Inflammatory macrophage treated with lipopolysaccharide for 4 hours (primary cell): Measurements from ENCODE around the gene USP24.
"Not testable (repeated sequence)": the region's sequence is repeated elsewhere in the genome, so short reads cannot be mapped to it uniquely, and the experiment has no call there.

Experiments
- DNase-seq: peaks from one replicate; pipeline ENCODE4 v3.0.0-alpha.2; 2020

The USP24 gene

DNA sequence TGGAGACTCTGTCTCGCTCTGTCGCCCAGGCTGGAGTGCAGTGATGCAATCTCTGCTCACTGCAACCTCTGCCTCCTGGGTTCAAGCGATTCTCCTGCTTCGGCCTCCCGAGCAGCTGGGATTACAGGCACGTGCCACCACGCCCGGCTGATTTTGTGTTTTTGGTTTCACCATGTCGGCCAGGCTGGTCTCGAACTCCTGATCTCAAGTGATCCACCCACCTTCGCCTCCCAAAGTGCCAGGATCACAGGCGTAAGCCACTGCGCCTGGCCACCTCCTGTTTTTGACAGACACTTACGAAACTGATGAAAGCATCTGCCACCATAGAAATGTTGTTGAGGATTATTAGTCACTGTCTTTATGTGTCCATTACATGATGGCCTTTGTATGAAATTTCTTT, 106.2 kb downstream of the USP24 start:
- DNase-seq, result not testable (repeated sequence)

- no peak for DNase-seq
These were observed 108.1 kb downstream of the USP24 start for GRCh38 chr1:55107101-55107500.

- DNase-seq, result no peak
These were observed 111.3 kb downstream of the USP24 start for GRCh38 chr1:55103891-55104290.

GRCh38 chr1:55095095-55095494, 120.1 kb downstream of the USP24 start:
- DNase-seq, result no peak

- no peak for DNase-seq
These were observed 122.7 kb downstream of the USP24 start for GRCh38 chr1:55092475-55092874.

DNA sequence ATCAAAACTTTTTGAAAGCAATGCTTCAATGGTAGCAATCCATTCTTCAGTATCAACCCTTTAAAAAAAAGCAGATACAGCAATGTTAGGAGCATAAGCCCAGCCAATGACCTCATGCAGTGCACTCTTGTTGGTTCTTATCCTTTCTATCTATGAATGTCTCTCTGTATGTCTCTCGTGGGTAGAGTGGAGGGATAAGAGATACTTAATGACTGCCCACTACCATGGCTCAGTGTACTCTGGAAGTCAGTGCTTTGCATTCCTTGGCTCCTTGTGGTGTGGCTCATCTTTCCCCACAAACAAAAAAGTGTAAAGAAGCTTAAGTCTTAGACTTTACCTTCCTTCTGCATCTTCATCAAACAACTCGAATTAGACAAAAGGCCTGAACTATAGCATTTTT, 125.5 kb downstream of the USP24 start:
- no peak for DNase-seq

GRCh38 chr1:55088413-55088812, 126.8 kb downstream of the USP24 start:
- DNase-seq, result no peak

DNA sequence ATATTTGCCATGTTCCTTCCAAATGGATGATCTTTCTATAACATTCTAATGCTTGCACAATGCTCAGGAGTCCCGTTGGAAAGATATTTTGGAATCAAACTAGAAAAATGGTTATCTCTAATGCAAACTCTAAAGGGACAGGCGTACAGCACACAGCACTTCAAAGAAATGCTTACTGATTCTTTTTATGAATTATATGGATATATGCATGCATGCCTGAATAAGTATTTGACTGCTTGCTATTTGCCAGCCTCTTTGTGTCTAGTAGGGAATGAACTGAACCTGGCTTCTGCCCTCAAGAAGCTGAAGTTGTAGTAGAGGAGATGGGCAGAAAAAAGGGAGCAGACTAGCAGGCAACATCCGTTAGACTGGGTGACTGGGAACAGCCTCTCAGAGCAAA, 127.7 kb downstream of the USP24 start:
- no peak for DNase-seq

- DNase-seq, result no peak
These were observed 130.9 kb downstream of the USP24 start for GRCh38 chr1:55084257-55084656.

- DNase-seq, result no peak
These were observed 133.3 kb downstream of the USP24 start for GRCh38 chr1:55081905-55082296.

DNA sequence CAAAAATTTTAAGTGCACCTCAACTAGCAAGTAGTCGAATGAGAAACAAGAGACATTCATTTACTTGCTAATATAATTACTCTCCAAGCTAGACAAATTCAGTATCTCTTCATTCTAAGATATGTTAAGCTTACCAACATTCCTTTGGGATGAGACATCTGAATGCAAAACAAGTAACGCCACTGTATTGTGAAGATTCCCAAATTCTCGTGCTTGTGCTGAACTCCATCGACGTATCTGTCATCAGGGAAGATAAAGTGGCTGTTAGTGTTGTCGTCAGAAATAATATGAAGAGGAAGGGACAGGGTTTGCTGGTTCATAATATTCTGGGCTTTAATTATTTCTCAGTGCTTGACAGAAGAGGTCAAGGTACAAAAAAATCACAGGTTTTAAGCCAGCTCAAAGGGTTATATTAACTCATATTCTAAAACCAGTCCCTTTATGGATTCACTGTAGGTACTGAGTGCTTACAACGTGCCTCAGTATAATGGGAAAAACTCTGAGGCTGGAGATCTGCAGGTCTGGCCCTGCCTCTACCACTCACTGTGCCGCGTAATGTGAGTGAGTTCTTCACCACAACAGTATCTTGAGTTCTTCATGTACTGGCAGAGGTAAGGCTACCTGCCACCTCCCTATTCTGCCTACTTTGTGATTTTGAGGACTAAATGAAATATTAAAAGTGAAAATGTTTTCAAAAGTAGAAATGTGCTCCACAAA, 133.8 kb downstream of the USP24 start:
- DNase-seq, result no peak

DNA sequence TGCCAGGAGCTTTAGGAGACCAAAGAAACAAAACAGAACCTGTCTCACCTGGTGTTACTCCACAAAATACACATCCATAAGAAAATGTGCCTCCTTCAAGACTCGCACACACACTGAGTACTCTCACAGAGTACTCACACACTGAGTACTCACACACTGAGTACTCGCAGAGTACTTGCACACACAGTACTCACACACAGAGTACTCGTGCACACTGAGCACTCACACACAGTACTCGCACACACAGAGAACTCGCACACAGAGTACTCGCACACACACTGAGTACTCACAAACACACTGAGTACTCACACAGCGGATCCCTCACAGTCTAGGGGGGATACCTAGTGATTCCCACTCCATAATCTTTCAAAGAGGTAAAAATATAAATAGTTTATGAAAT, 135.5 kb downstream of the USP24 start:
- DNase-seq, result no peak

- DNase-seq, result no peak
These were observed 136.7 kb downstream of the USP24 start for GRCh38 chr1:55078470-55078869.

GRCh38 chr1:55076356-55076755, 138.8 kb downstream of the USP24 start:
- DNase-seq, result no peak

DNA sequence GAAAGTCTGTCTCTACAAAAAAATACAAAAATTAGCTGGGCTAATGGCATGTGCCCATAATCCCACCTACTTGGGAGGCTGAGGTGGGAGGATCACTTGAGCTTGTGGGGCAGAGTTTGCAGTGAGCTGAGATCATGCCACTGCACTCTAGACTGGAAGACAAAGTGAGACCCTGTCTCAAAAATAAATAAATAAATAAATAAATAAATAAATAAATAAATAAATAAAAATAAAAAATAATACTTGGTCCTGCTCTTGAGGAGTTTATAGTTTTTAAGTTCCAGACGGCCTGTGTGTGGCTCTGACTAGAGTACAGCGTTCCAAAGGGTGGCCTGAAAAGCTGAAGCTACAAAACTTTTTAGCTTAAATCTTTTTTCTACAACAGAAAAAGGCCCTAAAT, 140.7 kb downstream of the USP24 start:
- no peak for DNase-seq

DNA sequence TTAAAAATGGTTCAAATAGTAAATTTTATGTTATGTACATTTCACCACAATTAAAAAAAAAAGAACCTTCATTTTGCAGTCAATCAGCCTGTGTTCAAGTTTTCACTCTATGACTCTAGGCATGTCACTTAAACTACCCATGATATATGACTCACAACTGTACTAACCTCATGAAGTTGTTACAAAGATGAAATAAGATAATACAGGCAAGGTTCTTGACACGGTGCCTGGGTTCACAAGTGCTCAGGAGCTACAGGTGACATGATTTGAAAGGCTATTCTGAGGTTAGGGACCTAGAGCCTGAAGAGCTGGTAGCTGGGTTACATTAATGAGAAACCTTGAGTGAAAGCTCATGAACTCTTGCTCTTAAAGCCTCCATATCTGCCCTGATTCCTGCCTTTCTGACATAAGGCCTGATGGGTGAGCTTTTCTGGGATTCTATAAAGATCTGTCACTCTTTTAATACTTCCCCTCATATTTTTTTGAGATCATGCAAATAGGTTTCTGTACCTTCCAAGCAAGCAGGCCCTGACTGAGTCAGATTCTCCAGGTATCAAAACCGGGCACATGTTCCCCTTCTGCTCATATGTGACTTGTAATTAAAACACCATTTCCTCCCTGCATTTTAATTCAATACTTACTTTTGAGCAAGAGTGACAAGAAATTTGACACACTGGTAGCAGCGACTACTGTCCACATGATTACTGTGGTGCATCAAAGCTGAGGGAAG, 141.8 kb downstream of the USP24 start:
- no peak for DNase-seq

DNA sequence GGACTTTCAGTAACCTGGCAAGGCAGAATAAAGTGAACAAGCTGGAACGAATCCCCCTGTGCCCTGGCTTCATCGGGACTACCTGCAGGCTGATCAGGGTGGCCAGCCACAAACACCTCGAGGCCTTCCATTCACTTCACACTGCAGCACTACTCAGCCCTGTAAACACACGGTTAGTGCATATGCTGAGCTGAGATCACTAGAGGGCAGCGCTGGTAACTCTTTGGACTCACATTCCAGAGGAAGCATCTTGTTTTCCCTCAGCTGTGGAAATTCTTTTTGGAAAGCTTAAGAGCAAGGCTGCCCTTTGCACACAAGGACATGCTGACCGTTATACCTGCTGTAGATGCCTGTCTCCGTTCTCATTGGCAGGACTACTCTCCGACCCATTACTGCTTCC, 143.7 kb downstream of the USP24 start:
- DNase-seq, result peak; percentile 6

GRCh38 chr1:55070293-55071164, 144.6 kb downstream of the USP24 start:
- no peak for DNase-seq

DNA sequence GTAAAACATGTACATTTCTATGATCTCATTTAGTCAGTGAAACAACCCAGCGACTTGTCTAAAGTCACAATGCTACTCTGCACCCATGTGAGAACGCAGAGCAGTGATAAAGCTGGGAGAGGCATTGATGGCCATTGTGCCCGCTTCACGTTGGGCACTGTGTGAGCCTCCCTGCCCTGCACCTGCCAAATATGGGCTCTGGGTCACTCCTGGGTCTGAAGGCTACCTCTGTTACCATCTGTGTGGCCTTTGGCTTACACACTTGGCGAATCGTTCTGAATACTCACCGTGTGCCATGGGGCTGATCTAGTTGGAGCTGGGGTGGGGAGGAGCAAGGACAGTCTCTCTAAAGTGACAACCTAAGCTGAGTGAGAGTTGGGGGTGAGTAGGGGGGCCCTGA, 145.9 kb downstream of the USP24 start:
- no peak for DNase-seq

DNA sequence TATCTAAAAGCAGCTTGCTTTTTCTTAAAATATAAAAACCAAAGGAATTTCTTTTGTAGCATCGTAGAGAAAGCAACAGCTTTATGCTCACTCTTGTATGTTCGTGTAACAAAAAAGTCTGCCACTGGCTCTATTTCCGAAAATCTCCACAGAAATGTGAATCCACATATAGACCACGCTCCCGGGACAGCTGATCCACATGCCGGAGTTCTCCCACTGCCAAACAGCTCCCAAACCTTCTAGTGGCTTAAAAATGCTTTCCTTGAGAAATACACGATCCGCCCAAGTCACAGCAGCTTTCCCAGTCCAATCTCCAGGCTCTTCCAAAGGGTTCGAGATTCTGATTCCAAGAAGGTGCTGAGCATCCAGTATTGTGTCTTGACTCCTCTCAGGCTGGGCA, 146.5 kb downstream of the USP24 start:
- DNase-seq, result no peak

DNA sequence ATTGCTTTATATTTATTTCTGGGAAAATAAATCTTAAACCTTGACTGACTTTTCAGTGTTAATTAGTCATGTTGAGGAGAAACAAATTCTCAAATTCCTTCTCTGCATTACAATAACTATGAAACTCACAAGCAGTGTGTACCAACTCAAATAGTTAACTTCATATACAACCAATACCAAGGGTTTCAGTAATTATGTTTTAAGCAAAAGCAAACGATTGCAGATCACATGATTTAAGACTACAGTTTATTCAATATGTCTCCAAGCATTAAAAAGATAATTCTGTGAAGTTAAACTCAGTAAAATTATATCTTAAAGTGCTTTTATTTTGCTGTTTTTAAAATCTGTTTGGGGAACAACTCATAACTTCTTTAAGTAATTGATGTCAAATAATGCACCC, 147.2 kb downstream of the USP24 start:
- DNase-seq, result no peak

- no peak for DNase-seq
These were observed 148.0 kb downstream of the USP24 start for GRCh38 chr1:55067022-55067778.

DNA sequence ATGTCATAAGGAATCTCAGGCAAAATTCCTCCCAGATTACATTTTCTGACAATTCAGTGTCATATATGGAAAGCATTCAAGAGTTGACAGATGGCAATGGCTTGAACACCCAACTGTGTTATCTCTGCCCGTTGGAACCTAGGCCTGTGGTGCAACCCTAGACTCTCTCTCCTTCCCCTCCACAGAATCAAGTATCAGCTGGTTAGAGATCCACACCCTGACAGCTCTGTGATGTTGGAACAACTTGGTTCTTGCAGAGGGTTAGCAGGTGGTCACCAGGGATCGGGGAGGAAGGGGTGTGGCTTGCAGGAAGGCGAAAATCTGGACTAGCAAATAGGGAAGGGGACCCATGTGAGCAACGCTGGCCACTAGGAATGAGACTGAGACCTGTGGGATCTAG, 149.5 kb downstream of the USP24 start:
- no peak for DNase-seq
